Neural cell (in vitro differentiated cells): ENCODE results near the gene CRYBB3.

ENCODE experiments used
- EP300 ChIP-seq: fragments of 450-650 bp; conservative IDR thresholded peaks from 2 replicates; pipeline ENCODE4 v1.6.1; 2014; ENCODE audit warnings: antibody characterized with exemption, mild to moderate bottlenecking, moderate library complexity; ENCODE audit not compliant: poor library complexity, severe bottlenecking
- EZH2 ChIP-seq: fragments of 200-600, 300-800 bp; shearing (Covaris generic), sonication (generic); IDR thresholded peaks from 2 replicates; pipeline ENCODE4 v1.6.1; 2014; ENCODE audit warnings: antibody characterized with exemption, low read length, borderline replicate concordance, mild to moderate bottlenecking; ENCODE audit not compliant: insufficient read depth, poor library complexity, severe bottlenecking
- POLR2AphosphoS5 ChIP-seq: IDR thresholded peaks from 2 replicates; pipeline ENCODE4 v1.6.1; 2012
- RAD21 ChIP-seq: fragments of 450-650 bp; conservative IDR thresholded peaks from 2 replicates; pipeline ENCODE4 v1.6.1; 2014; ENCODE audit warnings: antibody characterized with exemption, mild to moderate bottlenecking, moderate library complexity
- REST ChIP-seq: IDR thresholded peaks from 2 replicates; pipeline ENCODE4 v1.6.1; 2012; ENCODE audit warnings: borderline replicate concordance
- SMC3 ChIP-seq: fragments of 450-650 bp; conservative IDR thresholded peaks from 2 replicates; pipeline ENCODE4 v1.6.1; 2014; ENCODE audit warnings: antibody characterized with exemption, mild to moderate bottlenecking, moderate library complexity; ENCODE audit not compliant: poor library complexity
- TF ChIP-seq, protein P1 (sequence below): fragments of 450-650 bp; IDR thresholded peaks from 2 replicates; pipeline ENCODE4 v1.5.1; 2014; ENCODE audit warnings: antibody characterized with exemption, mild to moderate bottlenecking, moderate library complexity; ENCODE audit not compliant: poor library complexity, severe bottlenecking

DNA sequence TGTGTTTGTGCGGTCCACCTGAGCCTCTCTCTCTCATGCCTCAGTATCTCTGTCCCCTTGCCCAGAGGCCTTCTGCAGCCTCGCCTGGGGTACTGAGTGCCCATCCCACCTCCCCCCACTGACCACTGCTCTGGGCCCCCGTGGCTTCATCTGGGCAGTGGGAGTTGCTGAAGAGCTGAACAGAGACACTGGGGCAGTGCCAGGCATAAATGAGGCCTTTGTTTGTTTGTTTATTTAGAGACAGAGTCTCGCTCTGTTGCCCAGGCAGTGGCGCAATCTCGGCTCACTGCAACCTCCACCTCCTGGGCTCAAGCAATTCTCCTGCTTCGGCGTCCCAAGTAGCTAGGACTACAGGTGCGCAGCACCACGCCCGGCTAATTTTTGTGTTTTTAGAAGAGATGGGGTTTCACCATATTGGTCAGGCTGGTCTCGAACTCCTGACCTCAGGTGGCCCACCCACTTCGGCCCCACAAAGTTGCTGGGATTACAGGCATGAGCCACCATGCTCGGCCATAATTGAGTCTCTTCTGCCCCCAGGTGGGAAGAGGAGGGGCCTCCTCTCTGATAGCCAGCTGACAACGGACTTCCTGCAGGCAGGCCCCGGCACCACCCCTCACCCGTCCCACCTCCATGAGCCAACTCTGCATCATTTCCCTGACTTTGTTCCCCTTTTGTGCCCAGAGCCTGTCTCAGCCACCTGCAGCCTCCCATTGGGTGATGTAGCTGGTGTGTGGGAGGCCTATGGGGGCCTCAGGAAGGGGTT, 9.3 kb downstream of the CRYBB3 start:
- TF ChIP-seq, protein P1, sequence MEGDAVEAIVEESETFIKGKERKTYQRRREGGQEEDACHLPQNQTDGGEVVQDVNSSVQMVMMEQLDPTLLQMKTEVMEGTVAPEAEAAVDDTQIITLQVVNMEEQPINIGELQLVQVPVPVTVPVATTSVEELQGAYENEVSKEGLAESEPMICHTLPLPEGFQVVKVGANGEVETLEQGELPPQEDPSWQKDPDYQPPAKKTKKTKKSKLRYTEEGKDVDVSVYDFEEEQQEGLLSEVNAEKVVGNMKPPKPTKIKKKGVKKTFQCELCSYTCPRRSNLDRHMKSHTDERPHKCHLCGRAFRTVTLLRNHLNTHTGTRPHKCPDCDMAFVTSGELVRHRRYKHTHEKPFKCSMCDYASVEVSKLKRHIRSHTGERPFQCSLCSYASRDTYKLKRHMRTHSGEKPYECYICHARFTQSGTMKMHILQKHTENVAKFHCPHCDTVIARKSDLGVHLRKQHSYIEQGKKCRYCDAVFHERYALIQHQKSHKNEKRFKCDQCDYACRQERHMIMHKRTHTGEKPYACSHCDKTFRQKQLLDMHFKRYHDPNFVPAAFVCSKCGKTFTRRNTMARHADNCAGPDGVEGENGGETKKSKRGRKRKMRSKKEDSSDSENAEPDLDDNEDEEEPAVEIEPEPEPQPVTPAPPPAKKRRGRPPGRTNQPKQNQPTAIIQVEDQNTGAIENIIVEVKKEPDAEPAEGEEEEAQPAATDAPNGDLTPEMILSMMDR: no peak
- no peak for TF ChIP-seq REST
- no peak for TF ChIP-seq SMC3
- TF ChIP-seq EZH2: no peak
- TF ChIP-seq POLR2AphosphoS5: no peak
- no peak for TF ChIP-seq EP300
- TF ChIP-seq RAD21: no peak
